PC-3 (cell line): ENCODE data around the gene SERPINA9. TPM values are rescaled to one million over a fixed set of nuclear protein-coding genes. Genes with fewer than 3 reads are reported as not detected.

Experiments
- ATAC-seq: fragments of 200-7000 bp; cut with Tn5 transposase; 2 replicates; pipeline ENCODE4 v1.9.1; 2020; ENCODE audit warnings: mild to moderate bottlenecking, moderate library complexity
- BruUV-seq: library from RNA; stranded (reverse); fragments of 400-500 nt; replicated peaks from 2 replicates; lab custom pipeline; 2021; lab: Mats Ljungman, UMichigan
- CTCF ChIA-PET: fragments of 300-600 bp; sonication (Branson Sonifier 250); formaldehyde crosslinking; loops from one replicate; lab custom pipeline; 2022; ENCODE audit warnings: antibody characterized with exemption; lab: Charles Lee
- POLR2A ChIA-PET: fragments of 300-600 bp; sonication (Branson Sonifier 250); formaldehyde crosslinking; loops from one replicate; lab custom pipeline; 2022; ENCODE audit warnings: antibody characterized with exemption; ENCODE audit not compliant: unreplicated experiment; lab: Charles Lee
- DNase-seq: peaks from one replicate; pipeline ENCODE4 v3.0.0-alpha.2; 2015
- H2AFZ ChIP-seq: fragments of 300-600 bp; sonication (generic); 2 replicates; pipeline ENCODE4 v1.6.0; 2016; ENCODE audit warnings: antibody characterized with exemption, low read length
- H3F3A ChIP-seq: fragments of 300-600 bp; sonication (generic); one replicate; pipeline ENCODE4 v1.6.0; 2017; ENCODE audit warnings: antibody characterized with exemption, low read length, control low read depth, mild to moderate bottlenecking; ENCODE audit not compliant: unreplicated experiment
- H3K27ac ChIP-seq: fragments of 300-600 bp; sonication (generic); 2 replicates; pipeline ENCODE4 v1.5.1; 2016; ENCODE audit warnings: mild to moderate bottlenecking, low read length
- H3K27me3 ChIP-seq: fragments of 300-600 bp; sonication (generic); 2 replicates; pipeline ENCODE4 v1.6.1; 2016; ENCODE audit warnings: low read length, mixed read lengths
- H3K36me3 ChIP-seq: fragments of 300-600 bp; sonication (generic); 2 replicates; pipeline ENCODE4 v1.6.1; 2016; ENCODE audit warnings: low read depth, mixed run types, low read length, mixed read lengths
- H3K4me1 ChIP-seq: fragments of 300-600 bp; sonication (generic); 2 replicates; pipeline ENCODE4 v1.5.1; 2016; ENCODE audit warnings: low read length; ENCODE audit not compliant: insufficient read depth
- H3K4me2 ChIP-seq: fragments of 300-600 bp; sonication (generic); 2 replicates; pipeline ENCODE4 v1.6.0; 2016; ENCODE audit warnings: low read length
- H3K4me3 ChIP-seq: fragments of 300-600 bp; sonication (generic); 2 replicates; pipeline ENCODE4 v1.5.1; 2016; ENCODE audit warnings: mild to moderate bottlenecking, low read length, mixed read lengths
- H3K79me2 ChIP-seq: fragments of 300-600 bp; sonication (generic); 2 replicates; pipeline ENCODE4 v1.6.1; 2017; ENCODE audit warnings: low read length, mixed read lengths
- H3K9ac ChIP-seq: fragments of 300-600 bp; sonication (generic); 2 replicates; pipeline ENCODE4 v1.6.0; 2016; ENCODE audit warnings: mild to moderate bottlenecking, low read length
- H3K9me2 ChIP-seq: fragments of 300-600 bp; sonication (generic); replicated peaks from 2 replicates; pipeline ENCODE4 v1.6.1; 2016; ENCODE audit warnings: mixed run types, low read length, mixed read lengths
- H3K9me3 ChIP-seq: fragments of 300-600 bp; sonication (generic); 2 replicates; pipeline ENCODE4 v1.6.1; 2016; ENCODE audit warnings: low read length, mixed read lengths
- H4K20me1 ChIP-seq: fragments of 300-600 bp; sonication (generic); 2 replicates; pipeline ENCODE4 v1.6.1; 2016; ENCODE audit warnings: low read length, mixed read lengths
- EZH2 ChIP-seq: fragments of 300-600 bp; sonication (generic); IDR thresholded peaks from one replicate; pipeline ENCODE4 v1.6.1; 2017; ENCODE audit warnings: antibody characterized with exemption, mild to moderate bottlenecking, low read length; ENCODE audit not compliant: unreplicated experiment
- EZH2phosphoT487 ChIP-seq: fragments of 300-600 bp; sonication (generic); IDR thresholded peaks from 2 replicates; pipeline ENCODE4 v1.6.1; 2018; ENCODE audit warnings: mild to moderate bottlenecking, antibody characterized with exemption, low read length, borderline replicate concordance
- intact Hi-C: fragments of 100-400 bp; cut with micrococcal nuclease; formaldehyde crosslinking; loops from 2 replicates; pipeline ENCODE4 v1.9.0; 2023
- total RNA-seq: library from RNA; depleted of rRNA; stranded (reverse); fragments of >200 nt; gene quantifications from 2 replicates; pipeline ENCODE4 v1.2.3, GENCODE V29; 2014
- TF ChIP-seq, protein P1 (sequence below): fragments of 300-600 bp; sonication (generic); conservative IDR thresholded peaks from 2 replicates; pipeline ENCODE4 v1.5.1; 2017; ENCODE audit warnings: antibody characterized with exemption, low read depth, mild to moderate bottlenecking, low read length

SERPINA9 gene
- total RNA-seq, 1 experiment from 2014 or later: not detected

- CTCF ChIA-PET: no interaction called here
These were observed 11.7 kb downstream of the SERPINA9 start for GRCh38 chr14:94464290-94464689.

GRCh38 chr14:94462763-94463572, 13.0 kb downstream of the SERPINA9 start:
- CTCF ChIA-PET: no interaction called here

More at GRCh38 chr14:94464290-94464689, 11.7 kb downstream of the SERPINA9 start:
- no peaks in the 10 kb centered on the region for H3K4me1 ChIP-seq
- H3K9me2 ChIP-seq: no peaks in the 10 kb centered on the region
- no peak overlapping the region for H3K4me3 ChIP-seq
- H2AFZ ChIP-seq: no peak overlapping the region
- H3K9ac ChIP-seq: no peak overlapping the region
- H3F3A ChIP-seq: no peaks in the 10 kb centered on the region
- no TSS peak for BruUV-seq
- no peaks in the 10 kb centered on the region for H3K27me3 ChIP-seq
- no peaks in the 10 kb centered on the region for H3K79me2 ChIP-seq
- POLR2A ChIA-PET: no interaction called here
- intact Hi-C loops: no loop called here
- DNase-seq: no peak
- no peaks in the 10 kb centered on the region for H4K20me1 ChIP-seq
- no peaks in the 10 kb centered on the region for H3K9me3 ChIP-seq
- TF ChIP-seq, protein P1, sequence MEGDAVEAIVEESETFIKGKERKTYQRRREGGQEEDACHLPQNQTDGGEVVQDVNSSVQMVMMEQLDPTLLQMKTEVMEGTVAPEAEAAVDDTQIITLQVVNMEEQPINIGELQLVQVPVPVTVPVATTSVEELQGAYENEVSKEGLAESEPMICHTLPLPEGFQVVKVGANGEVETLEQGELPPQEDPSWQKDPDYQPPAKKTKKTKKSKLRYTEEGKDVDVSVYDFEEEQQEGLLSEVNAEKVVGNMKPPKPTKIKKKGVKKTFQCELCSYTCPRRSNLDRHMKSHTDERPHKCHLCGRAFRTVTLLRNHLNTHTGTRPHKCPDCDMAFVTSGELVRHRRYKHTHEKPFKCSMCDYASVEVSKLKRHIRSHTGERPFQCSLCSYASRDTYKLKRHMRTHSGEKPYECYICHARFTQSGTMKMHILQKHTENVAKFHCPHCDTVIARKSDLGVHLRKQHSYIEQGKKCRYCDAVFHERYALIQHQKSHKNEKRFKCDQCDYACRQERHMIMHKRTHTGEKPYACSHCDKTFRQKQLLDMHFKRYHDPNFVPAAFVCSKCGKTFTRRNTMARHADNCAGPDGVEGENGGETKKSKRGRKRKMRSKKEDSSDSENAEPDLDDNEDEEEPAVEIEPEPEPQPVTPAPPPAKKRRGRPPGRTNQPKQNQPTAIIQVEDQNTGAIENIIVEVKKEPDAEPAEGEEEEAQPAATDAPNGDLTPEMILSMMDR: no peak
- no peak overlapping the region for H3K27ac ChIP-seq
- no peak for ATAC-seq
- H3K4me2 ChIP-seq: no peak overlapping the region
- no peaks in the 10 kb centered on the region for H3K36me3 ChIP-seq

DNA sequence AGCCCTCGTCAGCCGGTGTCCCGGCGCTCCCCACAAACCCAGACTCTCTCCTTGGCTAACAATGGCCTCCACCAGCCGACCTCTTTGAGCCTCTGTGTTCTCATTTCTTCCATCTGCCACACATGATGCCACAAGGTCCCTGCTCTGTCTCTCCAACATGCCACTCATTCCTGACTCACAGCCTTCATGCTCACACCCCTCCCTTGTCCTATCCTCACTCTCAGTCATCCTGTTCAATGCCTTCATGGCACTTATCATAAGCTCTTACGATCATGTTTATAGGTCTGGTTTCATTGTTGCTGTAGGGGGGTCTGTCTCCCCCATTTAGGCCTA, 13.8 kb downstream of the SERPINA9 start:
- POLR2A ChIA-PET: no interaction called here
- Histone ChIP-seq H3K4me2 (no peak overlapping the region), H3F3A (no peaks in the 10 kb centered on the region), H3K9me2 (no peaks in the 10 kb centered on the region), H3K36me3 (no peaks in the 10 kb centered on the region), H3K9me3 (no peaks in the 10 kb centered on the region), H3K4me1 (no peaks in the 10 kb centered on the region), H4K20me1 (no peaks in the 10 kb centered on the region), H3K27me3 (no peaks in the 10 kb centered on the region), H3K27ac (no peak overlapping the region), H3K79me2 (no peaks in the 10 kb centered on the region), H2AFZ (no peak overlapping the region), H3K9ac (no peak overlapping the region), H3K4me3 (no peak overlapping the region)
- DNase-seq (no peak), ATAC-seq (no peak)
- TF ChIP-seq EZH2phosphoT487 (no peak), EZH2 (no peak)
- TF ChIP-seq, protein P1: no peak
- intact Hi-C loops: no loop called here
- CTCF ChIA-PET: no interaction called here
- BruUV-seq: no TSS peak

More at GRCh38 chr14:94462763-94463572, 13.0 kb downstream of the SERPINA9 start:
- Histone ChIP-seq H3K27me3 (no peaks in the 10 kb centered on the region), H3K9me2 (no peaks in the 10 kb centered on the region), H3K4me3 (no peak overlapping the region), H3K27ac (no peak overlapping the region), H3F3A (no peaks in the 10 kb centered on the region), H3K4me2 (no peak overlapping the region), H3K9me3 (no peaks in the 10 kb centered on the region), H3K9ac (no peak overlapping the region), H3K4me1 (no peaks in the 10 kb centered on the region), H4K20me1 (no peaks in the 10 kb centered on the region), H2AFZ (no peak overlapping the region), H3K36me3 (no peaks in the 10 kb centered on the region), H3K79me2 (no peaks in the 10 kb centered on the region)
- intact Hi-C loops: no loop called here
- DNase-seq (no peak), ATAC-seq (no peak)
- no TSS peak for BruUV-seq
- POLR2A ChIA-PET: no interaction called here
- TF ChIP-seq EZH2: no peak
- TF ChIP-seq, protein P1: no peak
- no peak for TF ChIP-seq EZH2phosphoT487
